Activated T-helper 17 cell treated with anti-CD3 and anti-CD28 coated beads, Interleukin-2, amount 50 U/mL, for 72 hours (primary cell): ENCODE results near the gene FAM168A. TPM values are rescaled to one million over a fixed set of nuclear protein-coding genes. Genes with fewer than 3 reads are reported as not detected.
"Not testable (repeated sequence)": the region's sequence is repeated elsewhere in the genome, so short reads cannot be mapped to it uniquely, and the experiment has no call there.

Experiments used
- ATAC-seq: fragments of 150-1000 bp; cut with Tn5 transposase; replicated peaks from 2 replicates; pipeline ENCODE4 v1.10.0; 2021; ENCODE audit warnings: mild to moderate bottlenecking, moderate library complexity
- H3K27ac Mint-ChIP-seq: one replicate; pipeline ENCODE4 v1.8.0; 2022; ENCODE audit warnings: mixed read lengths
- H3K27me3 Mint-ChIP-seq: one replicate; pipeline ENCODE4 v1.8.0; 2022; ENCODE audit warnings: mixed read lengths
- H3K36me3 Mint-ChIP-seq: one replicate; pipeline ENCODE4 v1.8.0; 2022; ENCODE audit warnings: low read depth, mild to moderate bottlenecking, mixed read lengths
- H3K4me1 Mint-ChIP-seq: one replicate; pipeline ENCODE4 v1.8.0; 2022; ENCODE audit warnings: mixed read lengths
- H3K4me3 Mint-ChIP-seq: one replicate; pipeline ENCODE4 v1.8.0; 2022; ENCODE audit warnings: mild to moderate bottlenecking, mixed read lengths
- H3K9me3 Mint-ChIP-seq: one replicate; pipeline ENCODE4 v1.8.0; 2022; ENCODE audit warnings: mixed read lengths
- total RNA-seq, 2 donors: library from RNA; stranded (reverse); gene quantifications; one replicate each; pipeline ENCODE4 v1.2.3, GENCODE V29; 2022

Gene FAM168A
- total RNA-seq, 2 donors from 2014 or later: 16.0 to 33.2 TPM

DNA sequence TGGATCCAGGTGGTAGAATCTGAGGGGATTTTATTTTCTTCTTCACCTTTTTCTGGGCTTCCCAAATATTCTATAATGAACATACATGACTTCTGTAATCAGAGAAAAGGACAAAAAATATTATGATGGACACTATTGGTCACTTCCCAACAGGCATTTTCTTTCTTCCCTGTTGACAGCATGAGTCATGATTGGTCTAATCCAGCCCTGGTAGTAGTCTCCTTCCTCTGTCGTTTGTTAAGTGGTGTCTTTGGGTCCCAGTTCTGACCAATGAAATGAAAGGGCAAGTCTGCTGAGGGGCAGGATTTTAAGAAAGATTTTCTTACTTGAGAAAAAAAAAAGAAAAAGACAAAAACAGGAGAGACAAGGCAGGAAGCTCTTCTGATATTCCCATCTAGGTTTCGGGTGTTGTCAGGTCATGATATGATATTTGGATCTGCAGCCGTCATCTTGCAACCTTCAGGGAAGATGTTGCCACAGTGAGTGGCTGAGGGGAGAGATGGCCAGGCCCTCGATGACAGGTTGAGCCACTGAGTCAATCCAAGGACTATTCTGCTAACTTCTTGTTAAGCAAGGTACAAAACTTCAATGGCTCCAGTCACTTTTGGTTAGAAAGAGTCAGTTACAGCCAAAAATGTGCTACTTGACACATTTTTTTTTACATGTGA is 25.1 kb upstream of the FAM168A start:
- H3K4me1 Mint-ChIP-seq: no peaks in the 10 kb centered on the region
- H3K9me3 Mint-ChIP-seq: no peaks in the 10 kb centered on the region
- ATAC-seq: no peak
- H3K27ac Mint-ChIP-seq: no peak overlapping the region
- peaks cover 18% of the 10 kb centered on the region for H3K27me3 Mint-ChIP-seq
- no peaks in the 10 kb centered on the region for H3K36me3 Mint-ChIP-seq
- no peak overlapping the region for H3K4me3 Mint-ChIP-seq

DNA sequence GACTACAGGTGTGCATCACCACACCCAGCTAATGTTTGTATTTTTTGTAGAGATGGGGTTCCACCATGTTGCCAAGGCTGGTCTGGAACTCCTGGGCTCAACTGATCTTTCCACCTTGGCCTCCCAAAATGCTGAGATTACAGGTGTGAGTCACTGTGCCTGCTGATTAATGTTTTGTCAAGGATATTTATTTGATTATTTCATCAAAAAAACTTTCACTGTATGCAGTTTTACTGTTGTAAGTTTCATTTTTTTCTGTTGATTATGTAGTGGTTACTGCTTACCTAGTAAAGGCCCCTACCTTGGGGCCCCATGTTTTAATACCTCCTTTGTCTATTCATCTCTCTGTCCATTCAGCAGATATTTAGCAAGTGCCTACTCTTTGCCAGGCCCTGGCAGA is 16.7 kb upstream of the FAM168A start:
- Mint-ChIP-seq H3K9me3 (no peaks in the 10 kb centered on the region), H3K4me1 (no peaks in the 10 kb centered on the region), H3K36me3 (no peaks in the 10 kb centered on the region), H3K4me3 (no peak overlapping the region), H3K27ac (no peak overlapping the region), H3K27me3 (peaks cover 9% of the 10 kb centered on the region)
- ATAC-seq: no peak

DNA sequence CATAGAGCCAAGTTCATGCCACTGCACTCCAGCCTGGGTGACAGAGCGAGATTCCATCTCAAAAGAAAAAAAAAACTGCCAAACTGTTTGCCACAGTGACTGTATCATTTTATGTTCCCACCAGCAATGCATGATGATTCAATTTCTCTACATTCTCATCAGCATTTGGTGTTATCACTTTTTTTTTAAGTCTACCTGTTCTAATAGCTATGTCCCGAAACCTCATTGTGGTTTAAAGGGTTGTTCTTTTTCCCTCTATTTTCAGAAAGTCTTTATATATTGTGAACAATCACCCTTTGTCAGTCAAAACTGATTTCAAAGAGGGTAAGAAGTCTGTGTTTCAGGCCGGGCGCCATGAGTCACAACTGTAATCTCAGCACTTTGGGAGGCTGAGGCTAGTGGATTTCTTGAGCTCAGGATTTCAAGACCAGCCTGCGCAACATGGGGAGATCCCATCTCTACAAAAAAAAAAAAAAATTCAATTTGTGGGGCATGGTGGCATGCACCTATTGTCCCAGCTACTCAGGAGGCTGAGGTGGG is 14.8 kb upstream of the FAM168A start:
- H3K9me3 Mint-ChIP-seq: no peaks in the 10 kb centered on the region
- H3K36me3 Mint-ChIP-seq: no peaks in the 10 kb centered on the region
- ATAC-seq: no peak
- no peaks in the 10 kb centered on the region for H3K4me1 Mint-ChIP-seq
- H3K27me3 Mint-ChIP-seq: peaks cover 10% of the 10 kb centered on the region
- no peak overlapping the region for H3K4me3 Mint-ChIP-seq
- H3K27ac Mint-ChIP-seq: no peak overlapping the region

DNA sequence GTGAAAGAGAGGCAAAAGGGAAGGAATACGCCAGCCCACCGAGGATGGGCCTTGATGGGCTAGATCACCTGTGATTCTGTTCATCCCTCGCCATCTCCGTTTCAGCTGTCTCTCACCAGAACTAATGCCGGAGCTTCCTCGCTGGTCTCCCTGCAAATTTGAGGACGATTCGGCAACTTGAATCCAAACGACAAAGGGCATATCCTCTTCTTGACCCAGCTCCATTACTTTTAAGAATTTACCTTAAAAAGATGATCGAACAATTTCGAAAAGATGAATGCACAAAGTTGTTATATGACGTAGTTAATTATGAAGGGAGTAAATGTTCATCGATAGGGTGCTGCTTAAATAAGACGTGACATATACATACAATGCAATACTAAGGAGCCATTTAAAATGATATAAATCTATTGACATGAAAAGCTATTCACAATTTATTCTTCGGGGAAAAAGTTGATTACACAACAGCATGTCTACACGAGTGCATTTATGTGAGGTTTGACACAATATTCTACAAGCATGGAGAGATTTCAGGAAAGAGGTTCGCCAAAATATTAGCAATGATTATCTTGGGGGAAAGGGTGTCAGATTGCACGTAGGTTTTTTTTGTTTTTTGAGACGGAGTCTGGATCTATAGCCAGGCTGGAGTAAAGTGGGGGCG is 937 bp upstream of the FAM168A start:
- Mint-ChIP-seq H3K36me3 (peaks cover 6% of the 10 kb centered on the region), H3K27ac (peak overlapping the region; percentile 98), H3K4me1 (peaks cover 25% of the 10 kb centered on the region), H3K9me3 (no peaks in the 10 kb centered on the region), H3K27me3 (no peaks in the 10 kb centered on the region), H3K4me3 (peak overlapping the region; percentile 99)
- peak; percentile 3 for ATAC-seq

GRCh38 chr11:73597336-73597955 is 466 bp downstream of the FAM168A start:
- Mint-ChIP-seq H3K27me3 (no peaks in the 10 kb centered on the region), H3K4me3 (peak overlapping the region; percentile 99), H3K4me1 (peaks cover 27% of the 10 kb centered on the region), H3K36me3 (peaks cover 6% of the 10 kb centered on the region), H3K9me3 (no peaks in the 10 kb centered on the region), H3K27ac (peak overlapping the region; percentile 98)
- no peak for ATAC-seq

GRCh38 chr11:73596547-73596946 is 1.4 kb downstream of the FAM168A start:
- Mint-ChIP-seq H3K27ac (peak overlapping the region; percentile 98), H3K36me3 (peaks cover 6% of the 10 kb centered on the region), H3K27me3 (no peaks in the 10 kb centered on the region), H3K9me3 (no peaks in the 10 kb centered on the region), H3K4me1 (peaks cover 29% of the 10 kb centered on the region), H3K4me3 (peak overlapping the region; percentile 99)
- no peak for ATAC-seq

DNA sequence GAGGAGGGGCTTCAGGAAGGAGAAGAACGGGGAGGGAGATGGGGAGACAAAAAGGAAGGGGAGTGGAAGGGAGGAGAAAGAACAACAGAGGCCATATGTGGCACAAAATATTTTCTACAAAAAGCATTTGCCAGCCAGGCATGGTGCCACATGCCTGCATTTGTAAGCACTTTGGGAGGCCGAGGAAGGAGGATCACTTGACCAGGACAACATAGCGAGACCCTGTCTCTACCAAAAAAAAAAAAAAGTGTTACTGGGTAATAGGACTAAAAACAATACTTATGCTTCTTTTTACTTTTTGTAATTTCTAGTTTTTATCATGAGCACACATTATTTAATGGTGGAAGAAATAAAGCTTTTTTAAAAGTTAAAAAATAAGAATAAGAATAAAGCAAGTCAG is 5.3 kb downstream of the FAM168A start:
- ATAC-seq: no peak
- no peak overlapping the region for H3K4me3 Mint-ChIP-seq
- H3K9me3 Mint-ChIP-seq: no peaks in the 10 kb centered on the region
- H3K36me3 Mint-ChIP-seq: peaks cover 6% of the 10 kb centered on the region
- H3K4me1 Mint-ChIP-seq: peaks cover 24% of the 10 kb centered on the region
- no peak overlapping the region for H3K27ac Mint-ChIP-seq
- no peaks in the 10 kb centered on the region for H3K27me3 Mint-ChIP-seq

GRCh38 chr11:73591743-73592142 is 6.2 kb downstream of the FAM168A start:
- Mint-ChIP-seq H3K4me3 (no peak overlapping the region), H3K36me3 (no peaks in the 10 kb centered on the region), H3K27ac (no peak overlapping the region), H3K27me3 (no peaks in the 10 kb centered on the region), H3K4me1 (peaks cover 17% of the 10 kb centered on the region), H3K9me3 (no peaks in the 10 kb centered on the region)
- no peak for ATAC-seq

GRCh38 chr11:73590991-73591390 is 6.9 kb downstream of the FAM168A start:
- Mint-ChIP-seq H3K9me3 (no peaks in the 10 kb centered on the region), H3K4me3 (no peak overlapping the region), H3K27me3 (no peaks in the 10 kb centered on the region), H3K27ac (no peak overlapping the region), H3K36me3 (no peaks in the 10 kb centered on the region), H3K4me1 (peaks cover 12% of the 10 kb centered on the region)
- no peak for ATAC-seq

- no peak overlapping the region for H3K27ac Mint-ChIP-seq
- peaks cover 12% of the 10 kb centered on the region for H3K36me3 Mint-ChIP-seq
- ATAC-seq: no peak
- no peak overlapping the region for H3K4me3 Mint-ChIP-seq
- H3K27me3 Mint-ChIP-seq: no peaks in the 10 kb centered on the region
- H3K4me1 Mint-ChIP-seq: no peaks in the 10 kb centered on the region
- H3K9me3 Mint-ChIP-seq: no peaks in the 10 kb centered on the region
Measured at GRCh38 chr11:73586791-73587190, 11.1 kb downstream of the FAM168A start.

DNA sequence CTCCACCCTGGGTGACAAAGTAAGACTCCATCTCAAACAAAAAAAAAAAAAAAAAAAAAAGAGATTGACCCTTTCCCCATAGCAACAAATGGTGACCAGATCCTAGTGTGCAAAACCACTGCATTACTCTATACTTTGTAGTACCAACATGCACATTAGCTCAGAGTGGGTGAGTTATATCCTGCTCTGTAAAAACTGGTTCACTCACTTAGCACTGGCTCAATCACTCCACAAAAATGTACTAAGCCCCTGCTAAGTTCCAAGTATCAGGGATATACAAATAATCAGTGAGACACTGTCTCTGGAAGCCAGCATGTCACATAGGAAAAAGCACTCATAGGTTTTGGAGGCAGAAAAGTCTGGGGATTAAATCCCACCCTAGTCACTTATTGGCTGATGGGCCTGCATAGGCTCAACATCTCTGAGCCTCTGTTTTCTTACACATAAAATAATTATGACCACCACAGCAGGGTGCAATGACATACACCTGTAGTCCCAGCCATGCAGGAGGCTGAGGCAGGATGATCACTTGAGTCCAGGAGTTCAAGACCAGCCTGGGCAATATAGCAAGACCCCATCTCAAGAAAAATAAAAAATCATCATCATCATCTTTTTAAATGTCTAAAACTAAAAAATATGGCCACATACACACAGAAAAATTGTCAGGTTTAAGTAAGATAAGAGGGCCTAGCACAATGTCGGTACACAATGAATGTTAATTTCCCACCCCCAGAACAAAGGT is 11.9 kb downstream of the FAM168A start:
- Mint-ChIP-seq H3K4me1 (no peaks in the 10 kb centered on the region), H3K36me3 (peaks cover 12% of the 10 kb centered on the region), H3K27ac (no peak overlapping the region), H3K9me3 (no peaks in the 10 kb centered on the region), H3K27me3 (no peaks in the 10 kb centered on the region), H3K4me3 (no peak overlapping the region)
- ATAC-seq: no peak

GRCh38 chr11:73584831-73585230 is 13.1 kb downstream of the FAM168A start:
- peaks cover 12% of the 10 kb centered on the region for H3K36me3 Mint-ChIP-seq
- ATAC-seq: no peak
- no peak overlapping the region for H3K4me3 Mint-ChIP-seq
- H3K4me1 Mint-ChIP-seq: no peaks in the 10 kb centered on the region
- H3K27me3 Mint-ChIP-seq: no peaks in the 10 kb centered on the region
- H3K9me3 Mint-ChIP-seq: no peaks in the 10 kb centered on the region
- H3K27ac Mint-ChIP-seq: no peak overlapping the region

DNA sequence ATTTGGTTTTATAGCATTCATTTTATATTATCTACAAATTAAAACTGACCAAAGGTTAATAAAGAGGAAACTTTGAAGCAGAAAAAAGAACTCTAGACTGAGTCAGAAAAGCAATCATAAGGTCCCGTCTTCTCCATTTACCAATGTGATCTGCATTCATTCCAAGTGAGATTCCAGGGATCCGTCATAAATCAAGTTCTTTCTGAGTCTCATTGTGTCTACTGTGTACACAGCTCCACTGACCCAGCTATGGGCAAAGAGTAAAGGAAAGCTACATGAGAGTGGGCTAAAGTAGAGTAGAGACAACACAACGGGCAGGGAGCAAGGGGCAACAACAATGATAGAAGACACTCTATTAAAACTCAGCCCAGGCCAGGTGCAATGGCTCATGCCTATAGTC is 15.3 kb downstream of the FAM168A start:
- no peak overlapping the region for H3K27ac Mint-ChIP-seq
- H3K9me3 Mint-ChIP-seq: no peaks in the 10 kb centered on the region
- H3K4me1 Mint-ChIP-seq: peaks cover 14% of the 10 kb centered on the region
- H3K4me3 Mint-ChIP-seq: no peak overlapping the region
- H3K27me3 Mint-ChIP-seq: no peaks in the 10 kb centered on the region
- H3K36me3 Mint-ChIP-seq: peaks cover 19% of the 10 kb centered on the region
- no peak for ATAC-seq

- not testable (repeated sequence) for ATAC-seq, H3K9me3 Mint-ChIP-seq, H3K4me3 Mint-ChIP-seq, H3K27me3 Mint-ChIP-seq, H3K27ac Mint-ChIP-seq
- Mint-ChIP-seq H3K4me1 (peaks cover 18% of the 10 kb centered on the region), H3K36me3 (peaks cover 19% of the 10 kb centered on the region)
Measured at GRCh38 chr11:73580749-73581148, 17.2 kb downstream of the FAM168A start.
